Inferior parietal cortex (tissue), 1 donor: Measurements from ENCODE around the gene MCEMP1.

Source experiments
- DNase-seq: peaks from one replicate; pipeline ENCODE4 v3.0.0-alpha.2; 2016; ENCODE audit errors: extremely low spot score

Gene MCEMP1

GRCh38 chr19:7697721-7698287 is 20.9 kb downstream of the MCEMP1 start:
- DNase-seq = no peak

GRCh38 chr19:7698583-7698982 is 21.7 kb downstream of the MCEMP1 start:
- no peak for DNase-seq

GRCh38 chr19:7699003-7699402 is 22.1 kb downstream of the MCEMP1 start:
- no peak for DNase-seq

GRCh38 chr19:7699417-7700401 is 22.8 kb downstream of the MCEMP1 start:
- DNase-seq = no peak

GRCh38 chr19:7701049-7701653 is 24.3 kb downstream of the MCEMP1 start:
- DNase-seq = no peak

GRCh38 chr19:7701654-7702457 is 25.0 kb downstream of the MCEMP1 start, which contains the start of gene FCER2:
Gene FCER2 (minus strand): TSS chr19:7702131. CDS start chr19:7699760, 2,371 bp downstream.
- no peak for DNase-seq

- no peak for DNase-seq
Measured at GRCh38 chr19:7703332-7703731, 26.4 kb downstream of the MCEMP1 start.

- DNase-seq = no peak
Measured at GRCh38 chr19:7704280-7705060, 27.6 kb downstream of the MCEMP1 start.

- no peak for DNase-seq
Measured at GRCh38 chr19:7705387-7706187, 28.7 kb downstream of the MCEMP1 start.

GRCh38 chr19:7706188-7706954 is 29.5 kb downstream of the MCEMP1 start:
- DNase-seq = no peak

GRCh38 chr19:7706955-7707456 is 30.1 kb downstream of the MCEMP1 start:
- no peak for DNase-seq

- no peak for DNase-seq
Measured at GRCh38 chr19:7709932-7710460, 33.1 kb downstream of the MCEMP1 start.

GRCh38 chr19:7710616-7711015 is 33.7 kb downstream of the MCEMP1 start:
- no peak for DNase-seq

- DNase-seq = no peak
Measured at GRCh38 chr19:7715671-7716070, 38.8 kb downstream of the MCEMP1 start.

GRCh38 chr19:7716762-7717161 is 39.9 kb downstream of the MCEMP1 start:
- no peak for DNase-seq

GRCh38 chr19:7718668-7719067 is 41.8 kb downstream of the MCEMP1 start:
- DNase-seq = no peak

- DNase-seq = no peak
Measured at GRCh38 chr19:7720351-7720750, 43.5 kb downstream of the MCEMP1 start.

- no peak for DNase-seq
Measured at GRCh38 chr19:7722231-7722651, 45.4 kb downstream of the MCEMP1 start.

GRCh38 chr19:7725791-7726190 is 48.9 kb downstream of the MCEMP1 start:
- DNase-seq = no peak
